CD14-positive monocyte (primary cell): ENCODE results near the gene UBR3. TPM values are rescaled to one million over a fixed set of nuclear protein-coding genes. Genes with fewer than 3 reads are reported as not detected.

Experiments used
- DNase-seq, 3 donors: peaks; one replicate each; pipeline ENCODE4 v3.0.0-alpha.2; 2011 to 2022
- H2AFZ ChIP-seq: 2 replicates; pipeline ENCODE4 v1.6.0; 2012; ENCODE audit warnings: mild to moderate bottlenecking, low read depth, low read length, inconsistent platforms; ENCODE audit not compliant: insufficient read depth, poor library complexity, severe bottlenecking
- H3K27ac ChIP-seq, 2 donors: 1 replicate in 1 of 2; 2 replicates in 1 of 2; pipeline ENCODE4 v1.5.1; 2012 to 2013; ENCODE audit warnings: low read length in 2 of 2, control low read depth in 1 of 2, inconsistent platforms in 1 of 2, low read depth in 1 of 2, mild to moderate bottlenecking in 1 of 2
- H3K27me3 ChIP-seq, 2 donors: one replicate each; pipeline versions ENCODE4 v1.6.0 to v1.6.1; 2011 to 2013; ENCODE audit warnings: low read length in 2 of 2; ENCODE audit not compliant: control insufficient read depth in 2 of 2, insufficient read depth in 2 of 2
- H3K36me3 ChIP-seq, 2 donors: replicated peaks in 1 of 2; 1 replicate in 1 of 2; 2 replicates in 1 of 2; pipeline versions ENCODE4 v1.5.1 to v1.6.1; 2012 to 2013; ENCODE audit warnings: low read length in 2 of 2, control low read depth in 1 of 2, inconsistent platforms in 1 of 2, mild to moderate bottlenecking in 1 of 2; ENCODE audit not compliant: insufficient read depth in 2 of 2, control insufficient read depth in 1 of 2
- H3K4me1 ChIP-seq, 2 donors: 1 replicate in 1 of 2; 2 replicates in 1 of 2; pipeline versions ENCODE4 v1.5.1 to v1.6.1; 2012 to 2013; ENCODE audit warnings: low read length in 2 of 2, control low read depth in 1 of 2, inconsistent platforms in 1 of 2, mild to moderate bottlenecking in 1 of 2, moderate library complexity in 1 of 2; ENCODE audit not compliant: insufficient read depth in 2 of 2, control insufficient read depth in 1 of 2
- H3K4me2 ChIP-seq: replicated peaks from 2 replicates; pipeline ENCODE3; 2012; ENCODE audit warnings: low read length, moderate library complexity, mild to moderate bottlenecking; ENCODE audit not compliant: poor library complexity, severe bottlenecking; ENCODE audit errors: extremely low read depth
- H3K4me3 ChIP-seq, 3 experiments: fragments of 200-600 bp in 1 of 3; sonication (generic) in 1 of 3; replicated peaks in 1 of 3; 1 replicate in 2 of 3; 2 replicates in 1 of 3; pipeline ENCODE4 v1.5.1; 2011 to 2013; ENCODE audit warnings: low read length in 3 of 3, mild to moderate bottlenecking in 3 of 3, control low read depth in 2 of 3, low read depth in 2 of 3, inconsistent platforms in 1 of 3, moderate library complexity in 1 of 3
- H3K79me2 ChIP-seq: 2 replicates; pipeline ENCODE4 v1.6.0; 2012; ENCODE audit warnings: mild to moderate bottlenecking, control low read depth, inconsistent platforms, low read length, moderate library complexity; ENCODE audit not compliant: insufficient read depth
- H3K9ac ChIP-seq: 2 replicates; pipeline ENCODE4 v1.6.0; 2017; ENCODE audit warnings: low read length, mild to moderate bottlenecking; ENCODE audit not compliant: insufficient read depth, poor library complexity, severe bottlenecking
- H3K9me3 ChIP-seq, 2 donors: replicated peaks in 1 of 2; 1 replicate in 1 of 2; 2 replicates in 1 of 2; pipeline versions ENCODE4 v1.5.1 to v1.6.1; 2012 to 2013; ENCODE audit warnings: low read length in 2 of 2, control low read depth in 1 of 2; ENCODE audit not compliant: control insufficient read depth in 1 of 2, insufficient read depth in 1 of 2
- H4K20me1 ChIP-seq: 2 replicates; pipeline ENCODE4 v1.6.0; 2012; ENCODE audit warnings: mild to moderate bottlenecking, low read length, control low read depth, moderate library complexity; ENCODE audit not compliant: insufficient read depth
- H3K27ac Mint-ChIP-seq, 7 donors: one replicate each; pipeline ENCODE4 v1.8.0; 2020; ENCODE audit warnings: mild to moderate bottlenecking in 7 of 7, mixed read lengths in 7 of 7, moderate library complexity in 6 of 7, inconsistent platforms in 2 of 7
- H3K27me3 Mint-ChIP-seq, 3 donors: one replicate each; pipeline ENCODE4 v1.8.0; 2021 to 2022; ENCODE audit warnings: low read depth in 3 of 3, mild to moderate bottlenecking in 3 of 3, mixed read lengths in 3 of 3, moderate library complexity in 3 of 3, inconsistent platforms in 1 of 3
- H3K36me3 Mint-ChIP-seq, 2 donors: one replicate each; pipeline ENCODE4 v1.8.0; 2020; ENCODE audit warnings: mixed read lengths in 2 of 2, inconsistent platforms in 1 of 2, mild to moderate bottlenecking in 1 of 2
- H3K4me1 Mint-ChIP-seq: one replicate; pipeline ENCODE4 v1.8.0; 2020; ENCODE audit warnings: mild to moderate bottlenecking, mixed read lengths
- H3K4me3 Mint-ChIP-seq, 2 donors: one replicate each; pipeline ENCODE4 v1.8.0; 2020; ENCODE audit warnings: mild to moderate bottlenecking in 2 of 2, mixed read lengths in 2 of 2, moderate library complexity in 1 of 2
- H3K9me3 Mint-ChIP-seq, 7 donors: one replicate each; pipeline ENCODE4 v1.8.0; 2020 to 2022; ENCODE audit warnings: mixed read lengths in 7 of 7, mild to moderate bottlenecking in 6 of 7, moderate library complexity in 6 of 7, inconsistent platforms in 2 of 7
- WGBS: methylation state at CpG from one replicate; pipeline ENCODE4 v1.1.5; 2013; ENCODE audit warnings: missing lambda C conversion rate; ENCODE audit not compliant: insufficient coverage; 5-methylcytosine and 5-hydroxymethylcytosine counted together
- intact Hi-C, 2 donors: fragments of 100-400 bp; cut with micrococcal nuclease; formaldehyde crosslinking; loops; one replicate each; pipeline versions ENCODE4 v1.15.0 to v1.15.1; 2023
- polyA plus RNA-seq, 3 donors: library from polyadenylated mRNA; depleted of rRNA in 1 of 3; unstranded in 2 of 3; stranded (reverse) in 1 of 3; fragments of 300-500 nt in 2 of 3; fragments of >200 nt in 1 of 3; fragmentation: Illumina TruSeq in 2 of 3; gene quantifications; 1 replicate in 2 of 3; 2 replicates in 1 of 3; pipeline ENCODE4 v1.2.3, GENCODE V29; 2012 to 2021
- TF ChIP-seq, protein P1 (sequence below): fragments of 200-600 bp; IDR thresholded peaks from one replicate; pipeline ENCODE4 v1.8.0; 2022; ENCODE audit warnings: antibody characterized with exemption, mild to moderate bottlenecking

The UBR3 gene
- polyA plus RNA-seq, 3 donors: 4.3 to 10.7 (median 4.7) TPM

DNA sequence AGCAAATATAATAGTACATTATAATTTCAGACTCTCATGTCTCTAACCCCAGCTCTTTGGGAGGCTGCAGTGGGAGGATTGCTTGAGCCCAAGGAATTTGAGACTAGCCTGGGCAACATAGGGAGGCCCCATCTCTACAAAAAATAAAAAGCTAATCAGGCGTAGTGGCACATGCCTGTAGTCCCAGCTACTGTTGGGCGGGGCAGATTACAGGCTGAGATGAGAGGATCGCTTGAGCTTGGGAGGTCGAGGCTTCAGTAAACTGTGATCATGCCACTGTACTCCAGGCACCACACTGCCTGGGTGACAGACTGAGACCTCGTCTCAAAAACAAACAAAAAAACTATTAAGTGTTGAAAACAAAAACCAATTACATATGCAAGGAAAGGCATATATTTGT lies 227.7 kb downstream of the UBR3 start:
- Histone ChIP-seq H3K4me1 (peaks cover 3 to 5% of the 10 kb centered on the region in 2 donors), H2AFZ (no peak overlapping the region), H3K9me3 (no peaks in the 10 kb centered on the region), H3K36me3 (peaks cover 8 to 47% of the 10 kb centered on the region in 2 donors), H3K27me3 (no peaks in the 10 kb centered on the region), H3K27ac (no peak overlapping the region), H3K79me2 (no peaks in the 10 kb centered on the region), H3K4me2 (no peak overlapping the region), H3K4me3 (no peak overlapping the region), H4K20me1 (no peaks in the 10 kb centered on the region), H3K9ac (no peak overlapping the region)
- Mint-ChIP-seq H3K27me3 (no peaks in the 10 kb centered on the region), H3K36me3 (peaks cover 49 to 57% of the 10 kb centered on the region in 2 donors), H3K9me3 (peaks cover 0 to 5% (median 0%) of the 10 kb centered on the region in 7 donors), H3K4me3 (no peak overlapping the region), H3K27ac (peak overlapping the region in 1 of 7 donors; percentile 21), H3K4me1 (peaks cover 12% of the 10 kb centered on the region)
- DNase-seq: no peak
- TF ChIP-seq, protein P1, sequence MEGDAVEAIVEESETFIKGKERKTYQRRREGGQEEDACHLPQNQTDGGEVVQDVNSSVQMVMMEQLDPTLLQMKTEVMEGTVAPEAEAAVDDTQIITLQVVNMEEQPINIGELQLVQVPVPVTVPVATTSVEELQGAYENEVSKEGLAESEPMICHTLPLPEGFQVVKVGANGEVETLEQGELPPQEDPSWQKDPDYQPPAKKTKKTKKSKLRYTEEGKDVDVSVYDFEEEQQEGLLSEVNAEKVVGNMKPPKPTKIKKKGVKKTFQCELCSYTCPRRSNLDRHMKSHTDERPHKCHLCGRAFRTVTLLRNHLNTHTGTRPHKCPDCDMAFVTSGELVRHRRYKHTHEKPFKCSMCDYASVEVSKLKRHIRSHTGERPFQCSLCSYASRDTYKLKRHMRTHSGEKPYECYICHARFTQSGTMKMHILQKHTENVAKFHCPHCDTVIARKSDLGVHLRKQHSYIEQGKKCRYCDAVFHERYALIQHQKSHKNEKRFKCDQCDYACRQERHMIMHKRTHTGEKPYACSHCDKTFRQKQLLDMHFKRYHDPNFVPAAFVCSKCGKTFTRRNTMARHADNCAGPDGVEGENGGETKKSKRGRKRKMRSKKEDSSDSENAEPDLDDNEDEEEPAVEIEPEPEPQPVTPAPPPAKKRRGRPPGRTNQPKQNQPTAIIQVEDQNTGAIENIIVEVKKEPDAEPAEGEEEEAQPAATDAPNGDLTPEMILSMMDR: no peak
- intact Hi-C loops: no loop called here
- 100% methylated on average over 2 of the region's 5 CpGs for WGBS

DNA sequence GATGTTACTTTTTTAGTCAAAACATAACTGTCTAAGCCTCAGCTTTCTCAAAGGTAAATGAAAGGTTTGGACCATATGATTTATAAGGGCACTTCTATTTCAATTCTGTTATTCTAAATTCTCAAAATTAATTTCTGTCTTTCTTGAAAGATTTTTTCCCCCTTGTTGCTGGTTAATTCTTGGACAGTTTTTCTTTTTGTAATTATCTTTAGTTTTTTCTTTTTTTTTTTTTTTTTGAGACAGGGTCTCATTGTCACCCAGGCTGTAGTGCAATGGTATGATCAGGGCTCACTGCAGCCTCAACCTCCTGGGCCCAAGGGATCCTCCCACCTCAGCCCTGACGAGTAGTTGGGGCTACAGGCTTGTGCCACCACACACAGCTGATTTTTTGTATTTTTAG lies 229.6 kb downstream of the UBR3 start:
- no peak for DNase-seq
- Histone ChIP-seq H3K9ac (no peak overlapping the region), H2AFZ (no peak overlapping the region), H3K4me1 (peaks cover 2 to 3% of the 10 kb centered on the region in 2 donors), H3K79me2 (no peaks in the 10 kb centered on the region), H3K9me3 (no peaks in the 10 kb centered on the region), H3K27ac (no peak overlapping the region), H3K4me3 (no peak overlapping the region), H3K36me3 (peaks cover 17 to 53% of the 10 kb centered on the region in 2 donors), H4K20me1 (no peaks in the 10 kb centered on the region), H3K4me2 (no peak overlapping the region), H3K27me3 (no peaks in the 10 kb centered on the region)
- Mint-ChIP-seq H3K36me3 (peaks cover 45 to 55% of the 10 kb centered on the region in 2 donors), H3K27me3 (no peaks in the 10 kb centered on the region), H3K4me1 (peaks cover 9% of the 10 kb centered on the region), H3K9me3 (peaks cover 0 to 5% (median 0%) of the 10 kb centered on the region in 7 donors), H3K27ac (no peak overlapping the region), H3K4me3 (no peak overlapping the region)
- TF ChIP-seq, protein P1: no peak
- WGBS: no CpG with 5 or more reads among the region's 1 CpG
- intact Hi-C loops: no loop called here
